Measurements from ENCODE around the gene RERE.

The RERE gene

DNA sequence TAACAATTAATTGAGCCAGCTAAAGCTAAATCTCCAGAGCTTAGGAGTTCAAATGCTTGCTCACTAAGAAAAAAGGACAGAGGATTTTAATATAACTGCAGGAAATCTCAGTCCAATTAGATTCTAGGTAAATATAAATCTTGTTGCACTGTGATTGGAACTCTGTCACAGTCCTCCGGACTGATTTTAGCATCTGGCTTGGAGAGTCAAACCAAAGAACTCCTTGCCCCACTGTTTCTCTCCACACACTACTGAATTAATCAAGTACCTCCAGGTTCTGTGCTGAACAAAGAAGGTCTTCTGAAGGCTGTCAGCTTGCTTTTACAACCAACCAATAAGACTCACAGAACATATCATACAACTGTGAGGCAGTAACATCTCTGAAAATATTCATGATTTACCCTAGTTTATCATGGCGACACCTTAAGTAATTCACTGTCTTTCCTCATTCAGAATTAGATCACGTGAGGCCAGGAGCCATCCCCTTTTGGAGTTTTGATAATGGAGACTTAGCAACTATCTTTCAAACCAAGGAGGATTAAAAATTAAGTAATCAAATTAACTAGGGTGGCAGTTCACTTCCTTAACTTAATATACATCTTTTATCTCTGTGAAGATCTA, 176.0 kb downstream of the RERE start:
- no peaks in the 10 kb centered on the region for H3K36me3 ChIP-seq
- H3K9me3 ChIP-seq = no peaks in the 10 kb centered on the region
- TF ChIP-seq CTCF (IDR thresholded peaks at IDR 0.05; ENCODE audit: low read depth, low read length) = no peak
- no peaks in the 10 kb centered on the region for H3K4me1 ChIP-seq
- H3K27me3 ChIP-seq = no peaks in the 10 kb centered on the region
- no peak for DNase-seq
- no peak overlapping the region for H3K4me3 ChIP-seq (ENCODE audit: low read depth, low read length)

- TF ChIP-seq CTCF (IDR thresholded peaks at IDR 0.05; ENCODE audit: low read depth, low read length) = no peak
- H3K9me3 ChIP-seq = no peaks in the 10 kb centered on the region
- H3K27me3 ChIP-seq = no peaks in the 10 kb centered on the region
- H3K4me1 ChIP-seq = no peaks in the 10 kb centered on the region
- no peak overlapping the region for H3K4me3 ChIP-seq (ENCODE audit: low read depth, low read length)
- DNase-seq = no peak
- H3K36me3 ChIP-seq = no peaks in the 10 kb centered on the region
Observed at GRCh38 chr1:8640950-8641349, 176.5 kb downstream of the RERE start.

DNA sequence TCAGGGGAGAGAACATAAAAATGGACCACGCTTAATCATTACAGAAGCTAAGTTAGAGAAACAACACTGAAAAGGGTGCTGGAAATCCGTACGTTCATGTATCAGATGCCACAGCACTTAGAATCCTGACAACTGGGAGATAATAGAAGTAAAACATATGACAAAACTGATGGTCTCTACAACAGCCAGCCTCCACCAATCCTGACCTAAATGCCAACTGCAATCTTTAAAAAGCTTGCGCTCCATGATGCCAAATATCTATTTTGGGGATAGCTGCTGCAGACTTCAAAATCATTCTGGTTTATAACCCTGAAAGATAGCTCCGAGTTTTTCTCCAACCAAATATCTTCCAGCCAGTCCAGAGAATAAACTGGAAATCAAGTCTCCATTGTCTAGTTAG, 178.3 kb downstream of the RERE start:
- DNase-seq = no peak
- TF ChIP-seq CTCF (IDR thresholded peaks at IDR 0.05; ENCODE audit: low read depth, low read length) = no peak
- Histone ChIP-seq H3K4me3 (ENCODE audit: low read depth, low read length) (no peak overlapping the region), H3K27me3 (no peaks in the 10 kb centered on the region), H3K9me3 (no peaks in the 10 kb centered on the region), H3K36me3 (no peaks in the 10 kb centered on the region), H3K4me1 (no peaks in the 10 kb centered on the region)

- Histone ChIP-seq H3K4me3 (ENCODE audit: low read depth, low read length) (no peak overlapping the region), H3K9me3 (no peaks in the 10 kb centered on the region), H3K27me3 (no peaks in the 10 kb centered on the region), H3K4me1 (no peaks in the 10 kb centered on the region), H3K36me3 (no peaks in the 10 kb centered on the region)
- DNase-seq = no peak
- no peak for TF ChIP-seq CTCF (IDR thresholded peaks at IDR 0.05; ENCODE audit: low read depth, low read length)
Observed at GRCh38 chr1:8633741-8634501, 183.5 kb downstream of the RERE start.

DNA sequence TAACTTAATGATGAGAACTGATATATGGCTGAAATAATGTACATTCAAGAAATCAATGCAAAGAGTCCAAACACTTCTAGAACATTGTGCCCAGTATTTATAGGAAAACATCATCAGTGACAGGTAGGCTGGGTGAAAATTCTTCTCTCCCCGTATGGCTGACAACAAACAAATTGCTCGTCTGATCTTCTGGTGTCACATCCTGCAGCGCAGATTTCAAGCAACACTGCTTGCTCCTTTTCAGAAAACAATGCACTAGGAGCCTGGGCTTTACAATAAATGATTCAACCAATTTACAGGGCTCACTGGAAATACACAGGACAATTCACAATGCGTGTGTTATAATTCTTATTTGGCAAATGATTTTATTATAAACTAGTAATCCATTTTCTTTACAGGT, 185.3 kb downstream of the RERE start:
- no peaks in the 10 kb centered on the region for H3K36me3 ChIP-seq
- no peaks in the 10 kb centered on the region for H3K27me3 ChIP-seq
- no peak for DNase-seq
- H3K4me1 ChIP-seq = no peaks in the 10 kb centered on the region
- no peaks in the 10 kb centered on the region for H3K9me3 ChIP-seq
- H3K4me3 ChIP-seq (ENCODE audit: low read depth, low read length) = no peak overlapping the region
- TF ChIP-seq CTCF (IDR thresholded peaks at IDR 0.05; ENCODE audit: low read depth, low read length) = no peak

GRCh38 chr1:8631163-8631562, 186.3 kb downstream of the RERE start:
- no peak for DNase-seq
- no peaks in the 10 kb centered on the region for H3K9me3 ChIP-seq
- no peaks in the 10 kb centered on the region for H3K36me3 ChIP-seq
- no peaks in the 10 kb centered on the region for H3K4me1 ChIP-seq
- no peaks in the 10 kb centered on the region for H3K27me3 ChIP-seq
- TF ChIP-seq CTCF (IDR thresholded peaks at IDR 0.05; ENCODE audit: low read depth, low read length) = no peak
- H3K4me3 ChIP-seq (ENCODE audit: low read depth, low read length) = no peak overlapping the region
